B cell (primary cell): ENCODE results near the gene ADRB1. TPM values are rescaled to one million over a fixed set of nuclear protein-coding genes. Genes with fewer than 3 reads are reported as not detected.

Experiments
- ATAC-seq: fragments of 200-7000 bp; cut with Tn5 transposase; one replicate; pipeline ENCODE4 v1.10.0; 2021; ENCODE audit warnings: low read depth, mild to moderate bottlenecking, moderate number of reproducible peaks, moderate library complexity
- CTCF ChIA-PET: fragments of 350-600 bp; sonication (Branson Sonifier 250); formaldehyde crosslinking; loops from one replicate; lab custom pipeline; 2021; ENCODE audit warnings: antibody characterized with exemption, inconsistent platforms; lab: Charles Lee
- POLR2A ChIA-PET: fragments of 350-600 bp; sonication (Branson Sonifier 250); formaldehyde crosslinking; loops from one replicate; lab custom pipeline; 2021; ENCODE audit warnings: antibody characterized with exemption; lab: Charles Lee
- DNase-seq: peaks from one replicate; pipeline ENCODE4 v3.0.0; 2013
- H2AFZ ChIP-seq: 2 replicates; pipeline ENCODE4 v1.6.1; 2012; ENCODE audit warnings: mild to moderate bottlenecking, low read depth, low read length; ENCODE audit not compliant: insufficient read depth, poor library complexity, severe bottlenecking
- H3K27ac ChIP-seq, 2 donors: 1 replicate in 1 of 2; 2 replicates in 1 of 2; pipeline ENCODE4 v1.5.1; 2012 to 2013; ENCODE audit warnings: low read length in 2 of 2, mild to moderate bottlenecking in 2 of 2, moderate library complexity in 1 of 2
- H3K27me3 ChIP-seq, 4 experiments: fragments of 200-600 bp in 1 of 4; sonication (generic) in 1 of 4; replicated peaks in 1 of 4; 1 replicate in 2 of 4; 2 replicates in 2 of 4; pipeline versions ENCODE4 v1.6.1 to v1.7.0; 2013 to 2016; ENCODE audit warnings: low read length in 3 of 4, mild to moderate bottlenecking in 2 of 4, mixed read lengths in 1 of 4, moderate library complexity in 1 of 4; ENCODE audit not compliant: insufficient read depth in 4 of 4, control insufficient read depth in 3 of 4; ENCODE audit errors: control extremely low read depth in 1 of 4
- H3K36me3 ChIP-seq, 2 experiments: replicated peaks in 1 of 2; 1 replicate in 1 of 2; 2 replicates in 1 of 2; pipeline versions ENCODE4 v1.6.1 to v1.7.1; 2013; ENCODE audit warnings: low read length in 1 of 2; ENCODE audit not compliant: insufficient read depth in 2 of 2, control insufficient read depth in 1 of 2; ENCODE audit errors: control extremely low read depth in 1 of 2, extremely low read depth in 1 of 2
- H3K4me1 ChIP-seq, 2 donors: fragments of 200-600 bp in 1 of 2; sonication (generic) in 1 of 2; 1 replicate in 1 of 2; 2 replicates in 1 of 2; pipeline versions ENCODE4 v1.5.1 to v1.6.1; 2013 to 2017; ENCODE audit warnings: low read length in 2 of 2; ENCODE audit not compliant: control insufficient read depth in 2 of 2, insufficient read depth in 2 of 2
- H3K4me2 ChIP-seq: replicated peaks from 2 replicates; pipeline ENCODE3; 2012; ENCODE audit warnings: mild to moderate bottlenecking, low read depth, low read length; ENCODE audit not compliant: poor library complexity, severe bottlenecking
- H3K4me3 ChIP-seq, 5 experiments: fragments of 200-600 bp in 1 of 5; sonication (generic) in 1 of 5; 1 replicate in 3 of 5; 2 replicates in 2 of 5; pipeline versions ENCODE4 v1.5.1 to v1.7.0; 2011 to 2016; ENCODE audit warnings: low read length in 4 of 5, mild to moderate bottlenecking in 4 of 5, low read depth in 2 of 5, control low read depth in 1 of 5, moderate library complexity in 1 of 5; ENCODE audit not compliant: insufficient read depth in 1 of 5; ENCODE audit errors: control extremely low read depth in 1 of 5, extremely low read depth in 1 of 5
- H3K79me2 ChIP-seq: fragments of 200-600 bp; sonication (generic); one replicate; pipeline ENCODE4 v1.6.0; 2016; ENCODE audit warnings: low read length; ENCODE audit not compliant: control insufficient read depth, insufficient read depth
- H3K9ac ChIP-seq: fragments of 200-600 bp; sonication (generic); 2 replicates; pipeline ENCODE4 v1.6.1; 2017; ENCODE audit warnings: mild to moderate bottlenecking, low read length, moderate library complexity
- H3K9me3 ChIP-seq, 3 donors: one replicate each; pipeline versions ENCODE4 v1.6.1 to v1.7.1; 2013; ENCODE audit warnings: low read length in 2 of 3; ENCODE audit not compliant: control insufficient read depth in 2 of 3, insufficient read depth in 1 of 3; ENCODE audit errors: control extremely low read depth in 1 of 3
- H4K20me1 ChIP-seq: 2 replicates; pipeline ENCODE4 v1.6.0; 2012; ENCODE audit warnings: mild to moderate bottlenecking, low read length; ENCODE audit not compliant: insufficient read depth, control insufficient read depth, poor library complexity, severe bottlenecking
- H3K27ac Mint-ChIP-seq: one replicate; pipeline ENCODE4 v1.8.0; 2021; ENCODE audit warnings: mixed read lengths
- H3K27me3 Mint-ChIP-seq: one replicate; pipeline ENCODE4 v1.8.0; 2021; ENCODE audit warnings: mixed read lengths
- H3K4me1 Mint-ChIP-seq: one replicate; pipeline ENCODE4 v1.8.0; 2021; ENCODE audit warnings: mixed read lengths
- H3K4me3 Mint-ChIP-seq: one replicate; pipeline ENCODE4 v1.8.0; 2021; ENCODE audit warnings: mixed read lengths
- H3K9me3 Mint-ChIP-seq: one replicate; pipeline ENCODE4 v1.8.0; 2022; ENCODE audit warnings: mixed read lengths; ENCODE audit not compliant: insufficient read depth
- CTCF ChIP-seq: fragments of 200-600 bp; IDR thresholded peaks from one replicate; pipeline ENCODE4 v1.8.0; 2022; ENCODE audit warnings: antibody characterized with exemption, mild to moderate bottlenecking
- EZH2 ChIP-seq: IDR thresholded peaks from 2 replicates; pipeline ENCODE4 v1.6.1; 2012; ENCODE audit warnings: borderline replicate concordance, low read depth, mild to moderate bottlenecking, moderate library complexity, low read length; ENCODE audit not compliant: insufficient read depth, poor library complexity, severe bottlenecking
- WGBS: methylation state at CpG from one replicate; pipeline ENCODE4 v1.1.5; 2013; ENCODE audit warnings: missing lambda C conversion rate; ENCODE audit not compliant: insufficient coverage; 5-methylcytosine and 5-hydroxymethylcytosine counted together
- intact Hi-C: fragments of 100-400 bp; cut with micrococcal nuclease; formaldehyde crosslinking; loops from one replicate; pipeline ENCODE4 v1.10.0; 2022
- polyA plus RNA-seq: library from polyadenylated mRNA; depleted of rRNA; stranded (reverse); fragments of >200 nt; gene quantifications from 2 replicates; pipeline ENCODE4 v1.2.3, GENCODE V29; 2012
- total RNA-seq, 2 donors: library from RNA; stranded (reverse); fragments of 120-200 nt in 1 of 2; gene quantifications; 1 replicate in 1 of 2; 2 replicates in 1 of 2; pipeline versions ENCODE4 v1.2.3 to v1.2.4, GENCODE V29; 2013 to 2022

ADRB1 gene
- total and polyA plus RNA-seq, 2 donors (not counting 1 experiment from before 2014, with no cell fraction given): 0.10 TPM; not detected in 1

- no peaks in the 10 kb centered on the region for H4K20me1 ChIP-seq
- peak overlapping the region; percentile 71 for H2AFZ ChIP-seq
- H3K9me3 Mint-ChIP-seq: no peaks in the 10 kb centered on the region
- no peak overlapping the region for H3K27ac ChIP-seq
- H3K4me3 Mint-ChIP-seq: peak overlapping the region; percentile 89
- H3K4me2 ChIP-seq: peak overlapping the region; percentile 78
- no peaks in the 10 kb centered on the region for H3K36me3 ChIP-seq
- peaks cover 24 to 26% of the 10 kb centered on the region in 2 donors for H3K4me1 ChIP-seq
- WGBS: 5% methylated on average over 66 of the region's 78 CpGs
- peak; percentile 58 for ATAC-seq
- no peak for TF ChIP-seq EZH2
- TF ChIP-seq CTCF: no peak
- peak; percentile 66 for DNase-seq
- peaks cover 64% of the 10 kb centered on the region for H3K27me3 Mint-ChIP-seq
- peaks cover 0 to 7% (median 0%) of the 10 kb centered on the region in 3 donors for H3K9me3 ChIP-seq
- no peaks in the 10 kb centered on the region for H3K79me2 ChIP-seq
- intact Hi-C loops: no loop called here
- no peak overlapping the region for H3K27ac Mint-ChIP-seq
- ChIA-PET POLR2A (no interaction called here), CTCF (no interaction called here)
- H3K27me3 ChIP-seq: peaks cover 0 to 43% (median 37%) of the 10 kb centered on the region in 4 experiments
- H3K9ac ChIP-seq: peak overlapping the region; percentile 42
- peak overlapping the region in 4 of 5 experiments; percentile 32 to 37 (median 34) for H3K4me3 ChIP-seq
- H3K4me1 Mint-ChIP-seq: peaks cover 21% of the 10 kb centered on the region
Observed at GRCh38 chr10:114045136-114046086, 1.7 kb downstream of the ADRB1 start.

GRCh38 chr10:114046087-114046458, 2.4 kb downstream of the ADRB1 start:
- Mint-ChIP-seq H3K4me1 (peaks cover 21% of the 10 kb centered on the region), H3K27ac (no peak overlapping the region), H3K4me3 (peak overlapping the region; percentile 51), H3K9me3 (no peaks in the 10 kb centered on the region), H3K27me3 (peaks cover 65% of the 10 kb centered on the region)
- 20% methylated on average over 1 of the region's 7 CpGs for WGBS
- Histone ChIP-seq H3K4me1 (peaks cover 24 to 26% of the 10 kb centered on the region in 2 donors), H3K36me3 (no peaks in the 10 kb centered on the region), H3K9ac (no peak overlapping the region), H2AFZ (no peak overlapping the region), H3K27ac (no peak overlapping the region), H3K27me3 (peaks cover 0 to 42% (median 39%) of the 10 kb centered on the region in 4 experiments), H3K9me3 (peaks cover 0 to 7% (median 0%) of the 10 kb centered on the region in 3 donors), H3K79me2 (no peaks in the 10 kb centered on the region), H3K4me3 (no peak overlapping the region), H3K4me2 (peak overlapping the region; percentile 78), H4K20me1 (no peaks in the 10 kb centered on the region)
- ATAC-seq (no peak), DNase-seq (no peak)
- ChIA-PET POLR2A (no interaction called here), CTCF (interaction anchor here (0.7 to 2.0 kb wide), 2 partner anchors 11 to 239 kb away, joined by 3 to 4 read pairs; no protein-coding TSS in a partner anchor)
- no peak for TF ChIP-seq CTCF
- no peak for TF ChIP-seq EZH2
- intact Hi-C loops: no loop called here
